Tibial nerve (tissue), 4 donors: ENCODE measurements around the gene NKIRAS2. TPM values are rescaled to one million over a fixed set of nuclear protein-coding genes. Genes with fewer than 3 reads are reported as not detected.
"Not testable (repeated sequence)": the region's sequence is repeated elsewhere in the genome, so short reads cannot be mapped to it uniquely, and the experiment has no call there.

ENCODE experiments used
- DNase-seq, 2 donors: peaks; one replicate each; pipeline ENCODE4 v3.0.0-alpha.2; 2019; ENCODE audit warnings: low spot score in 2 of 2
- H3K27ac ChIP-seq, 4 donors: fragments of 200-600 bp; sonication (generic) in 3 of 4; one replicate each; pipeline ENCODE4 v1.5.1; 2017 to 2019; ENCODE audit warnings: mild to moderate bottlenecking in 1 of 4
- H3K27me3 ChIP-seq, 2 donors: fragments of 200-600 bp; sonication (generic) in 1 of 2; one replicate each; pipeline versions ENCODE4 v1.5.1 to v1.6.0; 2017 to 2019
- H3K36me3 ChIP-seq, 3 donors: fragments of 200-600 bp; sonication (generic); one replicate each; pipeline ENCODE4 v1.5.1; 2018 to 2019
- H3K4me1 ChIP-seq, 4 donors: fragments of 200-600 bp; sonication (generic) in 3 of 4; one replicate each; pipeline ENCODE4 v1.5.1; 2017 to 2019
- H3K4me3 ChIP-seq, 4 donors: fragments of 200-600 bp; sonication (generic) in 3 of 4; one replicate each; pipeline ENCODE4 v1.5.1; 2017 to 2019; ENCODE audit warnings: mild to moderate bottlenecking in 1 of 4, moderate library complexity in 1 of 4
- H3K9me3 ChIP-seq, 4 donors: fragments of 200-600 bp; sonication (generic) in 3 of 4; one replicate each; pipeline ENCODE4 v1.5.1; 2017 to 2019
- CTCF ChIP-seq, 5 experiments: fragments of 200-600 bp in 3 of 5; fragments of 450-650 bp in 2 of 5; sonication (generic) in 3 of 5; IDR thresholded peaks; one replicate each; pipeline ENCODE4 v1.5.1; 2016 to 2019; ENCODE audit warnings: antibody characterized with exemption in 5 of 5, mild to moderate bottlenecking in 3 of 5, moderate library complexity in 2 of 5
- EP300 ChIP-seq, 2 donors: sonication (generic); formaldehyde crosslinking; IDR thresholded peaks; one replicate each; pipeline ENCODE4 v1.6.1; 2017; ENCODE audit warnings: antibody characterized with exemption in 2 of 2, mild to moderate bottlenecking in 1 of 2
- POLR2A ChIP-seq, 2 donors: fragments of 450-650 bp; IDR thresholded peaks; one replicate each; pipeline ENCODE4 v1.6.1; 2017; ENCODE audit warnings: antibody characterized with exemption in 2 of 2, mild to moderate bottlenecking in 2 of 2, moderate library complexity in 2 of 2
- WGBS, 2 donors: methylation state at CpG; one replicate each; pipeline ENCODE4 v1.1.5; 2018; 5-methylcytosine and 5-hydroxymethylcytosine counted together
- total RNA-seq, 4 donors: library from RNA; depleted of rRNA; stranded (reverse); fragments of >200 nt; gene quantifications; one replicate each; pipeline ENCODE4 v1.1.0, GENCODE V29; 2016

NKIRAS2 gene
- total RNA-seq, 4 donors from 2014 or later, result 17.7 to 39.9 (median 23.8) TPM

DNA sequence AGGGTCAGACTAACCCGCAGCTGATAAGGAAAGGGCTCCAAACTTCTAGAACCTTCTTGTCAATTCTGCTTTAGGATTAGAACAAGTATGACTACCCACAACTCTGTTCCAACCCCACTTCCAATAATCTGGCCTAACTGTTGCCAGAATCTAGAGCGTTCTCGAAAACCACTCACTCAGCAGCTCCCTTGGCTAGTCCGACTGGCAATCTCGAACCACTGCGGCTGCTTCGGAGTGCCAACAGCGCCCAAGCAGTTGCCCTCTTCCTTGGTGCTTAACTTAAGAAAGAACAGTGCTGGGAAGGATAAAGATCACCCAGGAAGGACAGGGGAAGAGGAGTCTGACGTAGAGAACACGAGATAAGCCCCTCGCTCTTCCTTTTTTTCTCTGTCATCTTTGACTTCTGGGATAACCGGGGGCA lies 3.5 kb upstream of the NKIRAS2 start:
- Histone ChIP-seq H3K27ac (peak overlapping the region; percentile 73 to 94 (median 90)), H3K4me1 (peaks cover 4 to 77% (median 51%) of the 10 kb centered on the region in 4 donors), H3K36me3 (no peaks in the 10 kb centered on the region), H3K9me3 (no peaks in the 10 kb centered on the region), H3K4me3 (peak overlapping the region; percentile 56 to 82 (median 74)), H3K27me3 (no peaks in the 10 kb centered on the region)
- TF ChIP-seq POLR2A (IDR thresholded peaks at IDR 0.05) (no peak), CTCF (IDR thresholded peaks at IDR 0.05) (no peak), EP300 (IDR thresholded peaks at IDR 0.05) (no peak)
- 4% methylated on average over 12 of the region's 12 CpGs for WGBS, 2 donors
- no peak for DNase-seq

DNA sequence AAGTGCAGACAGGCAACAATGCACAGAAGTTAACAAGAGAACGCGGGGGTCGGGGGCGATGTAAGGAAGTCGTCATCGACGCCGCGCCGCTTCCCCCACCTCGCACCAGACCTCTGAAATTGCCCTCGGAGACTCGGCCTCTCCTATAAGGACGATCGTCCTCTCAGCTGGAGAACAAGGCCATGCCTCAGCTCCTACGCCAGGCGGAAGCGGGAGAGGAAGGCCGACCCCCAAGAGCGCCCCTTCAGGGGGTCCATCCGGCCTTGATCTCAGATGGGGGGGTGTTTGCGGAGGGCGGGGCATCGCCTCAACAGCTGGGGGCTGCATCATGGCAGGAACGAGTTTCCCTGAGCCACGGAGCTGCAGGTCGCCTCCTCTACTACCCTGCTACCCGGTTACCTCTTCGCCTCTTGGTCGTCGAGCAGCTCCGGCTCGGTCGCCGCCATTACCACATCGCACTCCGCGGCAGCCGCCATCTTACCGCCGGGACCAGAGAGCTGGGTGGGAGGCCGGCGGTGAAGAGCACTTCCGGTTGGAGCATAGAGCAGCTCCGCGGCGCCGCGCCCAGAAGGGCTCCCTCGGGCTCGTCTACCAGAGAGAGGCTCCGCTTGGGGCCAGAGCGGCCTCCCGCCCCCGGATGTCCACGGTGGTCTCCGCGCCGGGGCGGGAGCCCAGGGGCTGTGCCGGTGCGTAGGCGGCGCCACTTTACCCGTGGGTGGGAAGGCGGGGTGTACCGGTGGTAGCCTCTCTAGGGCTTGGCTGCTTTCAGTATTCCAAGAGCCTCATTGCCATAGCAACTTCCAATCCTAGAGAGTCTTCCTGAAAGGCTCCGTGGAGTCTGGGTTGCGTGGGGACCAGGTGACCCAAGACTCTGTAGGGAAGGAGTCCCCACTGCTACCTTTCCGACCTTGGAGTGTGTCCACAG lies 2.7 kb upstream of the NKIRAS2 start, which contains the start of gene DNAJC7:
DNAJC7 (minus strand) TSS at position 499 of the 925 bp plus-strand sequence; CDS start at position 476, 23 bp downstream.
- peaks cover 0 to 7% (median under 1%) of the 10 kb centered on the region in 3 donors for H3K36me3 ChIP-seq
- H3K27me3 ChIP-seq, result no peaks in the 10 kb centered on the region
- peak within 1 kb of the TSS; percentile 73 to 94 (median 90) for H3K27ac ChIP-seq
- peaks cover 4 to 77% (median 52%) of the 10 kb centered on the region in 4 donors for H3K4me1 ChIP-seq
- no peaks in the 10 kb centered on the region for H3K9me3 ChIP-seq
- WGBS, 2 donors, result 0 to 1% methylated on average over 18 to 47 of the region's 70 CpGs
- peak in 1 of 2 donors; percentile 91 for TF ChIP-seq EP300 (IDR thresholded peaks at IDR 0.05)
- peak in 2 of 5 experiments; percentile 11 to 52 for TF ChIP-seq CTCF (IDR thresholded peaks at IDR 0.05)
- TF ChIP-seq POLR2A (IDR thresholded peaks at IDR 0.05), result peak in 1 of 2 donors; percentile 54
- peak; percentile 78 to 84 for DNase-seq
- peak within 1 kb of the TSS; percentile 56 to 82 (median 74) for H3K4me3 ChIP-seq

DNA sequence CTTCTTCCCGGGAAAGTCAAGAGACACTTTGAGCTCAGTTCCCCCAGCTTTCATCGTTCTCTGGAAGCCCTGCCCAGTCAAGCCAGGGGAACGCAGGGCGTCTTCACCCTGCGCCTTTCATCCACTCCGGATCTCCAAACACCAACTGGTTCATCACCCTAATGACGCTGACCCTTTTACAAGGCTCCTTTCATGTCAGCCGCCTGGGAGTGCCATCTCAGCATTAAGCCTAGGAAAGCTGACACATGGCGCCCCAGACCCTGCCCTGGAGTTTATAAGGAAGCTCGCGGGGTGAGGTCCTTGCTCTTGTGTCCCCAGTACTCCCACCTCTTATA lies 2.1 kb upstream of the NKIRAS2 start:
- Histone ChIP-seq H3K27ac (peak overlapping the region; percentile 73 to 94 (median 90)), H3K36me3 (peaks cover 0 to 13% (median 6%) of the 10 kb centered on the region in 3 donors), H3K27me3 (no peaks in the 10 kb centered on the region), H3K4me1 (peaks cover 4 to 74% (median 48%) of the 10 kb centered on the region in 4 donors), H3K9me3 (no peaks in the 10 kb centered on the region), H3K4me3 (peak overlapping the region; percentile 56 to 82 (median 74))
- 3 to 6% methylated on average over 11 of the region's 11 CpGs for WGBS, 2 donors
- DNase-seq, result no peak
- TF ChIP-seq CTCF (IDR thresholded peaks at IDR 0.05) (no peak), EP300 (IDR thresholded peaks at IDR 0.05) (no peak), POLR2A (IDR thresholded peaks at IDR 0.05) (no peak)

- H3K27ac ChIP-seq, result peak overlapping the region in 3 of 4 donors; percentile 87 to 94 (median 92)
- H3K36me3 ChIP-seq, result peaks cover 0 to 18% (median 10%) of the 10 kb centered on the region in 3 donors
- WGBS, 2 donors, result 24 to 46% methylated on average over 3 of the region's 3 CpGs
- H3K27me3 ChIP-seq, result no peaks in the 10 kb centered on the region
- no peaks in the 10 kb centered on the region for H3K9me3 ChIP-seq
- H3K4me3 ChIP-seq, result peak overlapping the region in 2 of 4 donors; percentile 72 to 75
- TF ChIP-seq CTCF (IDR thresholded peaks at IDR 0.05), result no peak
- no peak for TF ChIP-seq EP300 (IDR thresholded peaks at IDR 0.05)
- no peak for TF ChIP-seq POLR2A (IDR thresholded peaks at IDR 0.05)
- no peak for DNase-seq
- H3K4me1 ChIP-seq, result peaks cover 4 to 73% (median 45%) of the 10 kb centered on the region in 4 donors
Measured at GRCh38 chr17:42018339-42018738, 1.6 kb upstream of the NKIRAS2 start.

- Histone ChIP-seq H3K4me1 (peaks cover 4 to 72% (median 40%) of the 10 kb centered on the region in 4 donors), H3K27ac (no peak overlapping the region)
- WGBS, 2 donors, result 93 to 96% methylated on average over 4 of the region's 4 CpGs
Measured at GRCh38 chr17:42018988-42019387, 902 bp upstream of the NKIRAS2 start.

DNA sequence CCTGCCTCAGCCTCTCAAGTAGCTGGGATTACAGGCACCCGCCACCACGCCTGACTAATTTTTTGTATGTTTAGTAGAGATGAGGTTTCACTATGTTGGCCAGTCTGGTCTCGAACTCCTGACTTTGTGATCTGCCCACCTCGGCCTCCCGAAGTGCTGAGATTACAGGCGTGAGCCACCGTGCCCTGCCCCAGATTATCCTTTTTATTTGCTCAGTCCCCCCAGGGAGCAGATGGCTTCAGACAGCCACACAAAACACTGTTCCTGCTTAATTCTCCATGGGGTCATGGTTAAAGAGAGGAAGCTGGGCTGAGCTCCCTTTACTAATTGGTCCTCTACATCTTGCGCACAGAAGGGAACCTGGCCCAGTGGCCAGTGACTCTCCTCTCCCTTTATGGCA lies 955 bp downstream of the NKIRAS2 start:
- not testable (repeated sequence) for DNase-seq, H3K9me3 ChIP-seq, H3K27me3 ChIP-seq
- H3K27ac ChIP-seq, result peak overlapping the region in 1 of 4 donors; percentile 93
- H3K36me3 ChIP-seq, result peaks cover 0 to 29% (median 14%) of the 10 kb centered on the region in 3 donors
- peak overlapping the region; percentile 74 to 99 (median 88) for H3K4me3 ChIP-seq
- peaks cover 4 to 72% (median 36%) of the 10 kb centered on the region in 4 donors for H3K4me1 ChIP-seq
- 71 to 83% methylated on average over 8 of the region's 8 CpGs for WGBS, 2 donors

More at GRCh38 chr17:42018988-42019387, 902 bp upstream of the NKIRAS2 start:
- TF ChIP-seq POLR2A (IDR thresholded peaks at IDR 0.05), result no peak
- TF ChIP-seq EP300 (IDR thresholded peaks at IDR 0.05), result no peak
- no peak for TF ChIP-seq CTCF (IDR thresholded peaks at IDR 0.05)
- H3K27me3 ChIP-seq, result no peaks in the 10 kb centered on the region
- H3K9me3 ChIP-seq, result no peaks in the 10 kb centered on the region
- H3K4me3 ChIP-seq, result no peak overlapping the region
- DNase-seq, result no peak
- peaks cover 0 to 25% (median 14%) of the 10 kb centered on the region in 3 donors for H3K36me3 ChIP-seq
